Mucosa of stomach (tissue), 1 donor: Measurements from ENCODE around the gene ZNF70.

Experiments
- H3K27me3 ChIP-seq: one replicate; pipeline ENCODE4 v1.7.0; 2013; ENCODE audit warnings: mild to moderate bottlenecking, low read length; ENCODE audit not compliant: control insufficient read depth, insufficient read depth
- H3K36me3 ChIP-seq: one replicate; pipeline ENCODE4 v1.7.0; 2013; ENCODE audit warnings: low read length; ENCODE audit not compliant: control insufficient read depth, insufficient read depth
- H3K4me1 ChIP-seq: one replicate; pipeline ENCODE4 v1.7.0; 2013; ENCODE audit warnings: mild to moderate bottlenecking, low read length; ENCODE audit not compliant: control insufficient read depth, insufficient read depth
- H3K4me3 ChIP-seq: one replicate; pipeline ENCODE4 v1.7.0; 2013; ENCODE audit warnings: low read length
- H3K9ac ChIP-seq: one replicate; pipeline ENCODE4 v1.7.0; 2013; ENCODE audit warnings: mild to moderate bottlenecking, low read length, moderate library complexity
- H3K9me3 ChIP-seq: one replicate; pipeline ENCODE4 v1.7.0; 2013; ENCODE audit warnings: mild to moderate bottlenecking, low read length, moderate library complexity; ENCODE audit not compliant: control insufficient read depth
- donor health status: Pancreatic carcinoma.

The ZNF70 gene

GRCh38 chr22:23704829-23705228 is 46.1 kb downstream of the ZNF70 start:
- no peak overlapping the region for H3K9ac ChIP-seq
- H3K4me1 ChIP-seq = no peaks in the 10 kb centered on the region
- H3K36me3 ChIP-seq = peaks cover 8% of the 10 kb centered on the region
- H3K4me3 ChIP-seq = no peak overlapping the region
- H3K27me3 ChIP-seq = no peaks in the 10 kb centered on the region
- H3K9me3 ChIP-seq = no peaks in the 10 kb centered on the region

- Histone ChIP-seq H3K36me3 (peaks cover 8% of the 10 kb centered on the region), H3K27me3 (no peaks in the 10 kb centered on the region), H3K4me1 (no peaks in the 10 kb centered on the region), H3K9ac (no peak overlapping the region), H3K9me3 (no peaks in the 10 kb centered on the region), H3K4me3 (no peak overlapping the region)
Measured at GRCh38 chr22:23704062-23704461, 46.9 kb downstream of the ZNF70 start.

- Histone ChIP-seq H3K36me3 (peaks cover 8% of the 10 kb centered on the region), H3K9me3 (no peaks in the 10 kb centered on the region), H3K9ac (no peak overlapping the region), H3K4me3 (no peak overlapping the region), H3K4me1 (no peaks in the 10 kb centered on the region), H3K27me3 (no peaks in the 10 kb centered on the region)
Measured at GRCh38 chr22:23700706-23701105, 50.2 kb downstream of the ZNF70 start.

GRCh38 chr22:23698673-23699235 is 52.2 kb downstream of the ZNF70 start:
- Histone ChIP-seq H3K4me3 (no peak overlapping the region), H3K9ac (no peak overlapping the region), H3K9me3 (no peaks in the 10 kb centered on the region), H3K4me1 (no peaks in the 10 kb centered on the region), H3K27me3 (no peaks in the 10 kb centered on the region), H3K36me3 (peaks cover 8% of the 10 kb centered on the region)

GRCh38 chr22:23698094-23698493 is 52.8 kb downstream of the ZNF70 start:
- Histone ChIP-seq H3K4me1 (no peaks in the 10 kb centered on the region), H3K9me3 (no peaks in the 10 kb centered on the region), H3K27me3 (no peaks in the 10 kb centered on the region), H3K9ac (no peak overlapping the region), H3K4me3 (no peak overlapping the region), H3K36me3 (peaks cover 8% of the 10 kb centered on the region)

GRCh38 chr22:23697031-23697970 is 53.6 kb downstream of the ZNF70 start:
- Histone ChIP-seq H3K4me3 (no peak overlapping the region), H3K9ac (peak overlapping the region; percentile 18), H3K4me1 (no peaks in the 10 kb centered on the region), H3K9me3 (no peaks in the 10 kb centered on the region), H3K27me3 (no peaks in the 10 kb centered on the region), H3K36me3 (peaks cover 8% of the 10 kb centered on the region)

- Histone ChIP-seq H3K9me3 (no peaks in the 10 kb centered on the region), H3K27me3 (no peaks in the 10 kb centered on the region), H3K4me3 (no peak overlapping the region), H3K36me3 (peaks cover 8% of the 10 kb centered on the region), H3K9ac (peak overlapping the region; percentile 18), H3K4me1 (no peaks in the 10 kb centered on the region)
Measured at GRCh38 chr22:23696326-23696851, 54.5 kb downstream of the ZNF70 start.

- H3K36me3 ChIP-seq = peaks cover 5% of the 10 kb centered on the region
Measured at GRCh38 chr22:23695571-23696325, 55.2 kb downstream of the ZNF70 start.

GRCh38 chr22:23695141-23695540 is 55.8 kb downstream of the ZNF70 start:
- Histone ChIP-seq H3K36me3 (no peaks in the 10 kb centered on the region), H3K4me3 (no peak overlapping the region), H3K27me3 (no peaks in the 10 kb centered on the region), H3K4me1 (no peaks in the 10 kb centered on the region), H3K9ac (no peak overlapping the region), H3K9me3 (no peaks in the 10 kb centered on the region)

More at GRCh38 chr22:23695571-23696325, 55.2 kb downstream of the ZNF70 start:
- Histone ChIP-seq H3K9ac (no peak overlapping the region), H3K9me3 (no peaks in the 10 kb centered on the region), H3K4me1 (no peaks in the 10 kb centered on the region), H3K27me3 (no peaks in the 10 kb centered on the region), H3K4me3 (no peak overlapping the region)

- no peaks in the 10 kb centered on the region for H3K4me1 ChIP-seq
- no peaks in the 10 kb centered on the region for H3K36me3 ChIP-seq
- H3K9me3 ChIP-seq = no peaks in the 10 kb centered on the region
- H3K9ac ChIP-seq = no peak overlapping the region
- no peak overlapping the region for H3K4me3 ChIP-seq
- H3K27me3 ChIP-seq = no peaks in the 10 kb centered on the region
Measured at GRCh38 chr22:23693979-23694680, 56.8 kb downstream of the ZNF70 start.

GRCh38 chr22:23692598-23693291 is 58.2 kb downstream of the ZNF70 start:
- H3K9ac ChIP-seq = no peak overlapping the region

More at GRCh38 chr22:23692598-23693291, 58.2 kb downstream of the ZNF70 start:
- Histone ChIP-seq H3K9me3 (no peaks in the 10 kb centered on the region), H3K4me1 (no peaks in the 10 kb centered on the region), H3K36me3 (no peaks in the 10 kb centered on the region), H3K27me3 (no peaks in the 10 kb centered on the region), H3K4me3 (no peak overlapping the region)
